Hippocampal formation (tissue), 2 donors: ENCODE measurements around the gene ENAM.
"Not testable (repeated sequence)": the region's sequence is repeated elsewhere in the genome, so short reads cannot be mapped to it uniquely, and the experiment has no call there.

Experiments used
- DNase-seq, 2 donors: peaks; one replicate each; lab custom pipeline; 2025; lab: John Stamatoyannopoulos, UW

Gene ENAM

GRCh38 chr4:70629469-70630090, 1.0 kb downstream of the ENAM start:
- no peak for DNase-seq

GRCh38 chr4:70630162-70630561, 1.6 kb downstream of the ENAM start:
- DNase-seq = no peak

GRCh38 chr4:70632028-70632427, 3.5 kb downstream of the ENAM start:
- no peak for DNase-seq

- DNase-seq = no peak
These were observed 5.9 kb downstream of the ENAM start for GRCh38 chr4:70634482-70634881.

- DNase-seq = no peak
These were observed 8.8 kb downstream of the ENAM start for GRCh38 chr4:70637239-70637913.

- DNase-seq = no peak
These were observed 11.6 kb downstream of the ENAM start for GRCh38 chr4:70640192-70640591.

- DNase-seq = not testable (repeated sequence)
These were observed 22.2 kb downstream of the ENAM start for GRCh38 chr4:70650741-70651140.

GRCh38 chr4:70651864-70652506, 23.4 kb downstream of the ENAM start:
- peak in 1 of 2 donors; percentile 28 for DNase-seq

GRCh38 chr4:70654605-70655011, 26.1 kb downstream of the ENAM start:
- no peak for DNase-seq

- DNase-seq = no peak
These were observed 28.8 kb downstream of the ENAM start for GRCh38 chr4:70657326-70657725.

GRCh38 chr4:70658418-70658817, 29.9 kb downstream of the ENAM start:
- no peak for DNase-seq

GRCh38 chr4:70660106-70660505, 31.6 kb downstream of the ENAM start:
- DNase-seq = no peak

GRCh38 chr4:70661309-70661922, 32.9 kb downstream of the ENAM start:
- DNase-seq = not testable (repeated sequence)

GRCh38 chr4:70666369-70666768, 37.8 kb downstream of the ENAM start, which contains the start of gene JCHAIN:
TSS of gene JCHAIN (minus strand) at chr4:70666508. CDS start at chr4:70666490, 18 bp downstream.
- no peak for DNase-seq

- DNase-seq = no peak
These were observed 39.4 kb downstream of the ENAM start for GRCh38 chr4:70667740-70668535.

GRCh38 chr4:70670332-70671014, 41.9 kb downstream of the ENAM start:
- no peak for DNase-seq

GRCh38 chr4:70671091-70671490, 42.5 kb downstream of the ENAM start:
- no peak for DNase-seq

GRCh38 chr4:70674191-70674590, 45.6 kb downstream of the ENAM start:
- DNase-seq = no peak

- no peak for DNase-seq
These were observed 46.2 kb downstream of the ENAM start for GRCh38 chr4:70674731-70675130.

- DNase-seq = no peak
These were observed 48.1 kb downstream of the ENAM start for GRCh38 chr4:70676554-70677090.
